MCF 10A (cell line): Measurements from ENCODE around the gene DRAM1. TPM values are rescaled to one million over a fixed set of nuclear protein-coding genes. Genes with fewer than 3 reads are reported as not detected.
"Not testable (repeated sequence)": the region's sequence is repeated elsewhere in the genome, so short reads cannot be mapped to it uniquely, and the experiment has no call there.

ENCODE experiments used
- BruUV-seq: library from RNA; stranded (reverse); fragments of 400-500 nt; replicated peaks from 2 replicates; lab custom pipeline; 2021; lab: Mats Ljungman, UMichigan
- CTCF ChIA-PET: fragments of 300-600 bp; sonication (Branson Sonifier 250); formaldehyde crosslinking; extraction: SDS; loops from one replicate; lab custom pipeline; 2021; ENCODE audit warnings: antibody characterized with exemption, inconsistent platforms; lab: Yijun Ruan, JAX
- POLR2A ChIA-PET: fragments of 300-600, 350-650 bp; sonication (Branson Sonifier 250); formaldehyde crosslinking; extraction: SDS; loops from one replicate; lab custom pipeline; 2020; ENCODE audit warnings: antibody characterized with exemption, inconsistent platforms; lab: Yijun Ruan, JAX
- DNase-seq: peaks from one replicate; pipeline ENCODE4 v3.0.0-alpha.2; 2018; ENCODE audit not compliant: unreplicated experiment
- H3K27ac Mint-ChIP-seq: one replicate; pipeline ENCODE4 v1.8.0; 2022; ENCODE audit warnings: mild to moderate bottlenecking, low read depth, mixed read lengths; ENCODE audit not compliant: unreplicated experiment
- H3K27me3 Mint-ChIP-seq: one replicate; pipeline ENCODE4 v1.8.0; 2022; ENCODE audit warnings: mixed read lengths; ENCODE audit not compliant: insufficient read depth, unreplicated experiment
- H3K36me3 Mint-ChIP-seq: one replicate; pipeline ENCODE4 v1.8.0; 2022; ENCODE audit warnings: mild to moderate bottlenecking, moderate library complexity, mixed read lengths; ENCODE audit not compliant: insufficient read depth, unreplicated experiment
- H3K4me1 Mint-ChIP-seq: one replicate; pipeline ENCODE4 v1.8.0; 2022; ENCODE audit warnings: mixed read lengths; ENCODE audit not compliant: insufficient read depth, unreplicated experiment
- H3K4me3 Mint-ChIP-seq: one replicate; pipeline ENCODE4 v1.8.0; 2022; ENCODE audit warnings: mild to moderate bottlenecking, moderate library complexity, mixed read lengths; ENCODE audit not compliant: unreplicated experiment
- H3K9me3 Mint-ChIP-seq: one replicate; pipeline ENCODE4 v1.8.0; 2022; ENCODE audit warnings: mixed read lengths; ENCODE audit not compliant: unreplicated experiment
- intact Hi-C: fragments of 100-400 bp; cut with micrococcal nuclease; formaldehyde crosslinking; loops from 2 replicates; pipeline ENCODE4 v1.14.1; 2022
- total RNA-seq: library from RNA; stranded (reverse); gene quantifications from 2 replicates; pipeline ENCODE4 v1.2.3, GENCODE V29; 2022
- TF ChIP-seq, protein P1 (sequence below): fragments of 200-600 bp; IDR thresholded peaks from one replicate; pipeline ENCODE4 v1.8.0; 2022; ENCODE audit warnings: antibody characterized with exemption, mild to moderate bottlenecking; ENCODE audit not compliant: unreplicated experiment

Gene DRAM1
- total RNA-seq, 1 experiment from 2014 or later, result 8.7 TPM

DNA sequence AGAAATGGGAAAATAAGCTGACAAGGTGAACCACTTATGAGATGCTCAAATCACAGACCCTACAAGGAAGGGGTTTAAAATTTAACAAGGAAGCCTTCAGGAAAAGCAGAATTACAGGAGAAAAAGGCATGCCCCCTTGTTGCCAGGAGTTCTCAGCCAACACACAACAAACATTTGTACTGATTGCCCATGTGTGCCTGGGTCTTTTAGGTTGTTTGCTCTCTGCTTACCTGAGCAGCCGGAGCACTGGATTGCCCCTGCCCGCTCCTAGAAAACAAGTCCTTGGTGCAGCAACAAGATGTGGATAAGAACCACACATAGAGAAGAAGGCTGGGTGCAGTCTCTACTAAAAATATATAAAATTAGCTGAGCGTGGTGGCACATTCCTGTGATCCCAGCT lies 3.4 kb downstream of the DRAM1 start:
- Mint-ChIP-seq H3K27me3 (no peaks in the 10 kb centered on the region), H3K9me3 (no peaks in the 10 kb centered on the region), H3K4me3 (no peak overlapping the region), H3K27ac (no peak overlapping the region), H3K4me1 (peaks cover 10% of the 10 kb centered on the region), H3K36me3 (peaks cover 5% of the 10 kb centered on the region)
- POLR2A ChIA-PET, result no interaction called here
- CTCF ChIA-PET, result interaction anchor here (0.7 to 2.0 kb wide), 8 partner anchors 12 to 107 kb away, joined by 3 to 9 read pairs (median 4); no protein-coding TSS in a partner anchor
- intact Hi-C loops, result no loop called here
- no TSS peak for BruUV-seq
- TF ChIP-seq, protein P1, sequence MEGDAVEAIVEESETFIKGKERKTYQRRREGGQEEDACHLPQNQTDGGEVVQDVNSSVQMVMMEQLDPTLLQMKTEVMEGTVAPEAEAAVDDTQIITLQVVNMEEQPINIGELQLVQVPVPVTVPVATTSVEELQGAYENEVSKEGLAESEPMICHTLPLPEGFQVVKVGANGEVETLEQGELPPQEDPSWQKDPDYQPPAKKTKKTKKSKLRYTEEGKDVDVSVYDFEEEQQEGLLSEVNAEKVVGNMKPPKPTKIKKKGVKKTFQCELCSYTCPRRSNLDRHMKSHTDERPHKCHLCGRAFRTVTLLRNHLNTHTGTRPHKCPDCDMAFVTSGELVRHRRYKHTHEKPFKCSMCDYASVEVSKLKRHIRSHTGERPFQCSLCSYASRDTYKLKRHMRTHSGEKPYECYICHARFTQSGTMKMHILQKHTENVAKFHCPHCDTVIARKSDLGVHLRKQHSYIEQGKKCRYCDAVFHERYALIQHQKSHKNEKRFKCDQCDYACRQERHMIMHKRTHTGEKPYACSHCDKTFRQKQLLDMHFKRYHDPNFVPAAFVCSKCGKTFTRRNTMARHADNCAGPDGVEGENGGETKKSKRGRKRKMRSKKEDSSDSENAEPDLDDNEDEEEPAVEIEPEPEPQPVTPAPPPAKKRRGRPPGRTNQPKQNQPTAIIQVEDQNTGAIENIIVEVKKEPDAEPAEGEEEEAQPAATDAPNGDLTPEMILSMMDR, result no peak
- DNase-seq, result no peak

DNA sequence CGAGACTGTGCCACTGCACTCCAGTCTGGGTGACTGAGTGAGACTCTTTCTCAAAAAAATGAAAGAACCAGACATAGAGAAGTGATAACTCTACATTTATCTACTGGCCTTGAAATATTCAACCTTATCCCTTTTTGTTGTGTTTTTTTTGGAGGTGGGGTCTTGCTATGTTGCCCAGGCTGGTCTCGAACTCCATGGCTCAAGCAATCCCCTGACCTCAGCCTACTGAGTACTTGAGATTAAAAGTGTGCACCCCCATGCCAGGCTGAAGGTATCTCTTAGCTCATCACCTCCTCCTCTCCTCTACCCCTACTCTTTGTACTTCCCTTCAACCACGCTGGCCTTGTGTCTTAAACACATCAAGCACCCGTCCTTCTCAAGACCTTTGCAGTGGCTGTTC lies 3.8 kb downstream of the DRAM1 start:
- TF ChIP-seq, protein P1, result no peak
- intact Hi-C loops, result no loop called here
- H3K9me3 Mint-ChIP-seq, result no peaks in the 10 kb centered on the region
- DNase-seq, result no peak
- no peaks in the 10 kb centered on the region for H3K27me3 Mint-ChIP-seq
- no peak overlapping the region for H3K4me3 Mint-ChIP-seq
- H3K4me1 Mint-ChIP-seq, result peaks cover 10% of the 10 kb centered on the region
- peaks cover 5% of the 10 kb centered on the region for H3K36me3 Mint-ChIP-seq
- BruUV-seq, result no TSS peak
- ChIA-PET POLR2A (no interaction called here), CTCF (interaction anchor here (1.0 to 2.0 kb wide), 7 partner anchors 10 to 108 kb away, joined by 3 to 9 read pairs (median 5); no protein-coding TSS in a partner anchor)
- peak overlapping the region; percentile 5 for H3K27ac Mint-ChIP-seq

DNA sequence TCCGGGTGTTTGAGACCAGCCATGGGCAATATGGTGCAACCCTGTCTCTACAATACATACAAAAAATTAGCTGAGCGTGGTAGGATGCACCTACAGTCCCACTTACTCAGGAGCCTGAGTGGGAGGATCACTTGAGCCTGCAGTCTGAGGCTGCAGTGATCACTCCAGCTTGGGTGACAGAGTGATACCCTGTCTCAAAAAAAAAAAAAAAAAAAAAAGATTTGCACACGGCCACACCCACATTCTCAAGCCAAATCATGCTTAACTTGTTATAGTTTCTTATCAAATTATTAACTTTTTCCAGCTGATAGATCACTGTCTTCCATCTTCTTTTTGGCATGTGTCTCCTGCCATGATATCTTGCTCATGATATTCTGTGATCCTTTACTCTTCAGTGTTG lies 6.8 kb downstream of the DRAM1 start:
- Mint-ChIP-seq H3K9me3 (no peaks in the 10 kb centered on the region), H3K27ac (no peak overlapping the region), H3K36me3 (peaks cover 5% of the 10 kb centered on the region), H3K4me3 (no peak overlapping the region), H3K27me3 (no peaks in the 10 kb centered on the region), H3K4me1 (no peaks in the 10 kb centered on the region)
- DNase-seq, result no peak
- CTCF ChIA-PET, result interaction anchor here (1.0 kb wide), 1 partner anchor 9 kb away, joined by 3 read pairs; no protein-coding TSS in a partner anchor
- TF ChIP-seq, protein P1, result no peak
- POLR2A ChIA-PET, result no interaction called here
- no TSS peak for BruUV-seq
- intact Hi-C loops, result no loop called here

DNA sequence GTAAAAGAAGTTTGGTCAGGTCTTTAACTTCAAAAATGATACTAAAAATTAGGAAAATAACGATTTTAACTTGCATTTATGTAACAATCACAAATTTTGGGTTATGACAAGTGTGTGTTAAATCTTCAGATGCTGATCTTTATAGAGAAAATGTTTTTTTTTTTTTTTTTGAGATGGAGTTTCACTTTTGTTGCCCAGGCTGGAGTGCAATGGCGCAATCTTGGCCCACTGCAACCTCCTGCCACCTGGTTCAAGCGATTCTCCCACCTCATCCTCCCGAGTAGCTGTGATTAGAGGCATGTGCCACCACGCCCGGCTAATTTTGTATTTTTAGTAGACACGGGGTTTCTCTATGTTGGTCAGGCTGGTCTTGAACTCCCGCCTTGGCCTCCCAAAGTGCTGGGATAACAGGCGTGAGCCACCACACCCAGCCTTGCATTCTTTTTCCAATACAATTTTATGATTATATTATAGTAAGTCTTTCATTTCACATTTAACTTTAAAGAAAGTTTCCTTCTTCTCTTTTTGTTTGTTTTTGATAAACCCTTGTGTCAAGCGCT lies 7.5 kb downstream of the DRAM1 start:
- H3K27me3 Mint-ChIP-seq, POLR2A ChIA-PET, DNase-seq, H3K27ac Mint-ChIP-seq, H3K4me1 Mint-ChIP-seq, H3K36me3 Mint-ChIP-seq, H3K9me3 Mint-ChIP-seq, H3K4me3 Mint-ChIP-seq, intact Hi-C loops, BruUV-seq: not testable (repeated sequence)
- CTCF ChIA-PET, result interaction anchor here (0.6 to 2.0 kb wide), 2 partner anchors 45 to 66 kb away, joined by 4 to 5 read pairs; no protein-coding TSS in a partner anchor
